Neural progenitor cell (in vitro differentiated cells): Measurements from ENCODE around the gene PERM1.

Experiments
- CTCF ChIP-seq: fragments of 200-600 bp; sonication (generic); IDR thresholded peaks from 2 replicates; pipeline ENCODE4 v1.5.1; 2017; ENCODE audit warnings: antibody characterized with exemption, mild to moderate bottlenecking
- EZH2 ChIP-seq: fragments of 200-600 bp; sonication (generic); IDR thresholded peaks from 2 replicates; pipeline ENCODE4 v1.6.1; 2017; ENCODE audit warnings: antibody characterized with exemption, mild to moderate bottlenecking, moderate library complexity
- EZH2phosphoT487 ChIP-seq: fragments of 200-600 bp; sonication (generic); IDR thresholded peaks from 2 replicates; pipeline ENCODE4 v1.6.1; 2017; ENCODE audit warnings: antibody characterized with exemption

GRCh38 chr1:950881-951280 lies 31.0 kb downstream of the PERM1 start:
- TF ChIP-seq CTCF (no peak), EZH2phosphoT487 (no peak), EZH2 (no peak)
